Measurements from ENCODE around the gene LCN2.
"Not testable (repeated sequence)": the region's sequence is repeated elsewhere in the genome, so short reads cannot be mapped to it uniquely, and the experiment has no call there.

The LCN2 gene

DNA sequence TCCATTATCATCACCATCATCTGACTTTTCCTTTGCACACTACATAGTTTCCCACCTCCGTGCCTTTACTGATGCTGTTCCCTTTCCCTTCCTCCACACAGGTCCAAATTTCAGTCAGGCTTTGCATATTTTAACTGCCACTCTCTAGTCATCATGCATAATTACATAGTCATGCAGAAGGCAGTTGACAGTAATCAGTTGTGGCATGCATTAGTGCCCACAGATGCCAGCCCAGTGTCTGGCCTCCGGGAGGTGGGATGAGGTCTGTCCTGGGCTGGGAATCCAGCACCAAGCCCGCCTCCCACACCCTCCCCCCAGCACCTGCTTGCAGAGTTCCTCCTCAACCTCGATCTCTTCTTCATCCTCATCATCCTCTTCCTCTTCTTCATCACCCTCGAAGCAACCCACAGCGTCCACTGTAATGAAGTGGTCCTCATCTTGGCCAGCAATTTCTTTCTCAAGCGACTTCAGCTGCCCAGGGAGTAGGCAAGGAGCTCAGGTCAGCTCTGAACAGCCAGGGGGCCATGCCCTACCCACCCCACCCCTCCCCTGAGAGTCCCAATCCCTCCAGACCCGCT, 19.6 kb downstream of the LCN2 start:
- no peak for DNase-seq (ENCODE audit: low read depth)

DNA sequence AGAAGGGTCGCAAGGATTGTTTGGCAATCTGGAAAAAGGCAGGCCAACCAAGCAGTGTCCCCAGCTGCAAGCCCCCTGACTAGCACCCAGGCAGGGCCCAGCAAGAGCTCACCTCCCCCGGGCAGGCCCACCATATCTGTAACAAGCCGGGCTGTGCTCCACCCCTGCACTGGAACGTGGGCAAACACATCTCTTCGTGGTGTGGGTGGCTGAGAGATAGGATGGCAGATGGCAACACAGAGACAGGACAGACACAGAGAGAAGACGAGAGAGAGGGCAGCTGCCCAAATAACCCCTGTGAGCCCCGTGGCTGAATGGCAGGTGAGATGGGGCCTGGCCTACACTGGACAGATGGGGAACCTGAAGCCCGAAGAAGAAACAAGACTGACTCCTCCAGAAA, 20.2 kb downstream of the LCN2 start:
- no peak for DNase-seq (ENCODE audit: low read depth)

GRCh38 chr9:128169925-128170324, 20.7 kb downstream of the LCN2 start:
- DNase-seq (ENCODE audit: low read depth), result no peak

- DNase-seq (ENCODE audit: low read depth), result no peak
Measured at GRCh38 chr9:128174062-128174461, 24.8 kb downstream of the LCN2 start.

- DNase-seq (ENCODE audit: low read depth), result no peak
Measured at GRCh38 chr9:128175102-128175563, 25.9 kb downstream of the LCN2 start.

GRCh38 chr9:128175726-128176125, 26.5 kb downstream of the LCN2 start:
- DNase-seq (ENCODE audit: low read depth), result no peak

DNA sequence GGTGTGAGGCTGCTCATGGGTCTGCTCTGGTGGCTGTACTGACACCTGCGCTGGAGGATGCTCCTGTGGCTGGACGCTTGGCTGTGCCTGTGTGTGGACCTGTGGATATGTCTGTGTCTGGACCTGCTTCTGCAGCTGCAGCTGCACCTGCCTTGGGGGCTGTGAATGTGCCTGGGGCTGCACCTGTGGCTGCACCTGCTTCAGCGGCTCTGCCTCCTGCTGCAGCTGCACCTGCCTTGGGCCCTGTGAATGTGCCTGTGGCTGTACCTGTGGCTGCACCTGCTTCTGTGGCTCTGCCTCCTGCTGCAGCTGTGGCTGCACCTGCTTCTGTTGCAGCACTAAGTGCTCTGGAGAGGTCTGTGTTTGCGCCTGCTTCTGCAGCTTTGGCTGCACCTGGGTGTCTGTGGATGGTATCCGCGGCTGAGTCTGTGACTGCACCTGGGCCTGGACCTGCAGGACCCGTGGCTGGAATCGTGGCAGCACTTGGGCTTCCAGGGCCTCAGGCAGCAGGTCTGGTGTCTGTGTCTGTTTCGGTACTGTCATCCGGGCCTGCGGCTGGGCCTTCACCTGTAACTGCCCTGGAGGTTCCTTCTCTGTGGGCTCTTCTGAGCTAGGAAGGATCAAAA, 29.7 kb downstream of the LCN2 start:
- no peak for DNase-seq (ENCODE audit: low read depth)

GRCh38 chr9:128180001-128180400, 30.7 kb downstream of the LCN2 start:
- DNase-seq (ENCODE audit: low read depth), result no peak

- no peak for DNase-seq (ENCODE audit: low read depth)
Measured at GRCh38 chr9:128180447-128180846, 31.2 kb downstream of the LCN2 start.

DNA sequence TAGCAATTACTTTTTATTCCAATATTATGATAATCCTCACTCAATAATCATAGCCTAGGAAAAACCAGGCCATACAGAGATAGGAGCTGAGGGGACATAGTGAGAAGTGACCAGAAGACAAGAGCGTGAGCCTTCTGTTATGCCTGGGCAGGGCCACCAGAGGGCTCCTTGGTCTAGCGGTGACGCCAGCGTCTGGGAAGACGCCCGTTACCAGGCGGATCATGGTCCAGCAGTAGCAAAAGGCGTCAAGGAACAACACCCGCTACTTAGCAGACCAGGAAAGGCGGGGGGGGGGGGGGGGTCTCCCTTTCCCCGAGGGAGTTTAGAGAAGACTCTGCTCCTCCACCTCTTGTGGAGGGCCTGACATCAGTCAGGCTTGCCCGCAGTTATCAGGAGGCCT, 32.2 kb downstream of the LCN2 start:
- DNase-seq (ENCODE audit: low read depth), result not testable (repeated sequence)

GRCh38 chr9:128182893-128183588, 33.8 kb downstream of the LCN2 start:
- DNase-seq (ENCODE audit: low read depth), result no peak

- no peak for DNase-seq (ENCODE audit: low read depth)
Measured at GRCh38 chr9:128185979-128186965, 37.0 kb downstream of the LCN2 start.

DNA sequence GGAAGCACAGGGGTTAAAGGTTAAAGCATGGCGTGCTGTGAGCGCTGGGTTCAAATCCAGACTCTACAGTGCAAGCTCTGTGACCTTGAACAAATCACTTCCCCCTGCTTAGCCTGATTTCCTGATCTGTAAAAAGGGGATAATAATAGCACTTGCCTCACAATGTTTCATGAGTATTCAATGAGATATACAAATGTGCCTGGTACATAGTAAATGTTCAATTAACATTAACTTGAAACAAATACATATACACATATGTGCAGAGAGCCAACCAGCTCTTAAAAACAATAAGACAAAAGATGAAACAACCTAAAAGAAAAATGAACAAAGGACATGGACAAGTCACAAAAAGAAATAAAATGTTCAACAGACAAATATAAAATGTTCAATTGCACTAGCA, 38.1 kb downstream of the LCN2 start:
- DNase-seq (ENCODE audit: low read depth), result no peak

DNA sequence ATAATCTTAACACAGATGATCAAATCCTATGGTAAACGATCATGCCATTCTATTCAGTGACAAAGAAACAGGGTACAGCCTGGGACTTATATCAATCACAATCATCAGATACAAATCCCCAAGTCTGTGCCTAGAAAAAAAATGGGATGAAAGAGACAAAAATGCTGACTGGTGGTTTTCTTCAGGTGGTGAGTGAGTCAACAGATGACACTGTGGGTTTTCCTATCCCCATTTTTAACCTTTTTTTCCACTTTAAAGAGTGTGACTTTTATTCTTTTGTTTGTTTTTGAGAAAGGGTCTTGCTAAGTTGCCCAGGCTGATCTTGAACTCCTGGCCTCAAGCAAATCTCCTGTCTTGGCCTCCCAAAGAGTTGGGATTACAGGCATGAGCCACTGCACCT, 39.0 kb downstream of the LCN2 start:
- no peak for DNase-seq (ENCODE audit: low read depth)

DNA sequence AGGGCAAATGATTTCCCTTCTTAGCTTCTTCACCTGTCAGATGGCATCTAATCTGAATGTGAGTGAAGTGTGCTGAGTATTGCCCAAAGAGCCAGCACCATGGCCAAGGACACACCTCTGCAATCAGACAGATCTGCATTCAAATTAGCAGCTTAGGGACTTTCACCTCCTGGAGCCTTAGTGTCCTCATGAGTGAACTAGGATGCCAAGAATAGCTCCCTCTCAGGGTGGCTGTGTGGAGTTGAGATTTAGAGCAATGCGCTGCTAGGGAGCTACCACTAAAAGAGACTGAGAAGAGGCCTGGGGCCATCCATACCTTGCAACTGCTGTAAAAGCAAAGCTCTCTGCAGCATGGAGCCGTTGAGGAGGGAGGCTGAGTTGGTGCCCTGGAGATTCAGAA, 40.8 kb downstream of the LCN2 start:
- DNase-seq (ENCODE audit: low read depth), result no peak

- no peak for DNase-seq (ENCODE audit: low read depth)
Measured at GRCh38 chr9:128190516-128191405, 41.5 kb downstream of the LCN2 start.

GRCh38 chr9:128191406-128192046, 42.3 kb downstream of the LCN2 start, which contains the start of gene CIZ1:
Gene CIZ1 (minus strand): TSS chr9:128191572. CDS start chr9:128190857, 715 bp downstream.
- peak; percentile 41 for DNase-seq (ENCODE audit: low read depth)

DNA sequence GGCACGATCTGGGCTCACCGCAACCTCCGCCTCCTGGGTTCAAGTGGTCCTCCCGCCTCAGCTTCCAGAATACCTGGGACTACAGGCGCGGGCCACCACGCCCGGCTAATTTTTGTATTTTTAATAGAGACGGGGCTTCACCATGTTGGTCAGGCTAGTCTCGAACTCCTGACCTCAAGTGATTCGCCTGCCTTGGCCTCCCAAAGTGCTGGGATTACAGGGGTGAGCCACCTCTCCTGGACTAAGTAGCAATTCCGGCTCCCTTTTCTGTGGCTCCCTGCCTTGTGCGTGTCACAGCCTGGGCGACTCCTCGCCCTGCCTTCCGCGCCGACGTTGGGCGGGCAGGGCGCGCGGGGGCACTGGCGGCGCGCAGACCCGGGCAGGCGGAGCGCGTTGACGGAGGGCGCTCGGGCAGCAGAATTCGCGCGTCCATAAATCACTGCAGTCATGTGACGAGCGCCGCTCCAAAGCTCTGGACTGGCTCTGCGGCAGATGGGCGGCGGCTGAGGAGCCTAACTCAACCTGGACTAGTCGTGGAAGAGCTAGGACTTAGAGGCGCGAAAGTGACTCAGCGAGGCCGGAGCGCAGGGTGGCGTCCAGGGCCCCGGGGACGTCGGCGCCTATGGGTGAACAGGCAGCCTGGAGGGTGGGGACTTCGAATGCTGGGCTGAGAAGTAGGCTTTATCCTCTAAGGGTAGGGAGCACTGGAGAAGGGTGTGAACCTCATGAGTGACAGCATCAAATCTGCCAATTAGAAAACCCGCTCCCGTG, 43.5 kb downstream of the LCN2 start:
- DNase-seq (ENCODE audit: low read depth), result peak; percentile 17

GRCh38 chr9:128193469-128194096, 44.3 kb downstream of the LCN2 start:
- no peak for DNase-seq (ENCODE audit: low read depth)
